K562 (cell line): Measurements from ENCODE around the gene SPINK2.

Experiments used
- CEBPB ChIP-seq: fragments of 450-650 bp; IDR thresholded peaks from 2 replicates; pipeline ENCODE4 v1.6.1; 2016; ENCODE audit warnings: missing genetic modification characterization, missing compliant biosample characterization
- EZH2 ChIP-seq: IDR thresholded peaks from 2 replicates; pipeline ENCODE4 v1.6.1; 2012; ENCODE audit warnings: low read depth, mild to moderate bottlenecking, inconsistent platforms, low read length, borderline replicate concordance
- FOXM1 ChIP-seq, 2 experiments: fragments of 450-650 bp in 1 of 2; sonication (generic) in 1 of 2; formaldehyde crosslinking in 1 of 2; IDR thresholded peaks; 2 replicates each; pipeline versions ENCODE4 v1.6.1 to v1.9.0; 2017 to 2022; ENCODE audit warnings: low read depth in 2 of 2, mild to moderate bottlenecking in 2 of 2, missing genetic modification reagents in 1 of 2, moderate library complexity in 1 of 2
- L3MBTL2 ChIP-seq: fragments of 450-650 bp; IDR thresholded peaks from 2 replicates; pipeline ENCODE4 v1.6.1; 2016; ENCODE audit warnings: mild to moderate bottlenecking, moderate library complexity
- POLR2AphosphoS5 ChIP-seq: IDR thresholded peaks from 2 replicates; pipeline ENCODE4 v1.6.1; 2011; ENCODE audit warnings: mild to moderate bottlenecking, low read depth, low read length, moderate library complexity; ENCODE audit not compliant: control insufficient read depth, insufficient read depth
- PYGO2 ChIP-seq: fragments of 450-650 bp; IDR thresholded peaks from 2 replicates; pipeline ENCODE4 v1.6.1; 2016; ENCODE audit warnings: mild to moderate bottlenecking, missing genetic modification characterization, moderate library complexity, missing compliant biosample characterization
- TEAD1 ChIP-seq, 2 experiments: fragments of 450-650 bp in 1 of 2; sonication (generic) in 1 of 2; formaldehyde crosslinking; IDR thresholded peaks; 2 replicates each; pipeline versions ENCODE4 v1.4.0 to v1.8.0; 2020 to 2022; ENCODE audit warnings: mild to moderate bottlenecking in 2 of 2, missing genetic modification reagents in 1 of 2
- ZFP1 ChIP-seq: fragments of 450-650 bp; formaldehyde crosslinking; IDR thresholded peaks from 2 replicates; pipeline ENCODE4 v1.4.0; 2020; ENCODE audit warnings: mild to moderate bottlenecking, mixed read lengths
- TF ChIP-seq, protein P1 (sequence below), 3 experiments: IDR thresholded peaks in 2 of 3; conservative IDR thresholded peaks in 1 of 3; 2 replicates each; pipeline ENCODE4 v1.5.1; 2011 to 2012; ENCODE audit warnings: low read length in 3 of 3, mild to moderate bottlenecking in 3 of 3, control low read depth in 2 of 3, improper control_type of control experiment in 1 of 3, inconsistent platforms in 1 of 3, low read depth in 1 of 3, mixed read lengths in 1 of 3, moderate library complexity in 1 of 3; ENCODE audit not compliant: insufficient read depth in 2 of 3

DNA sequence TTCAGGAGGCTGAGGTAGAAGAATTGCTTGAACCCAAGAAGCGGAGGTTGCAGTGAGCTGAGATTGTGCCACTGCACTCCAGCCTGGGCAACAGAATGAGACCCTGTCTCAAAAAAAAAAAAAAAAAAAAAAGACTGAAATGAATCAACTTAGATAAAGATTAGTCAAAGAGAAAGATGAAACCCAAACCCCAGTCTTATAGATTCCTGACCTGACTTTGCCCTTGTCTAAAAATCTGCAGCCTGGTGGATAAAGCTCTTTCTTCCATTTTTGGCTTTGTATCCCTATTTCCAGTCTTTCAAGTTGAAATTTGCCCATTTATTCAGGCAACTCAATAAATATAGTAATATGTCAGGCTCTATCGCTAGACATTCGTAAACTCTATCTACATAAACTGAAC, 39.3 kb upstream of the SPINK2 start:
- no peak for TF ChIP-seq EZH2
- no peak for TF ChIP-seq L3MBTL2
- TF ChIP-seq PYGO2, result no peak
- no peak for TF ChIP-seq CEBPB (tag)
- no peak for TF ChIP-seq FOXM1 (IDR thresholded peaks at IDR 0.05; ENCODE audit: low read depth)
- TF ChIP-seq FOXM1 (CRISPR knock-in tag; IDR thresholded peaks at IDR 0.05; ENCODE audit: low read depth), result no peak
- no peak for TF ChIP-seq ZFP1 (CRISPR knock-in tag)
- TF ChIP-seq TEAD1 (CRISPR knock-in tag; IDR thresholded peaks at IDR 0.05), result no peak
- TF ChIP-seq, protein P1, sequence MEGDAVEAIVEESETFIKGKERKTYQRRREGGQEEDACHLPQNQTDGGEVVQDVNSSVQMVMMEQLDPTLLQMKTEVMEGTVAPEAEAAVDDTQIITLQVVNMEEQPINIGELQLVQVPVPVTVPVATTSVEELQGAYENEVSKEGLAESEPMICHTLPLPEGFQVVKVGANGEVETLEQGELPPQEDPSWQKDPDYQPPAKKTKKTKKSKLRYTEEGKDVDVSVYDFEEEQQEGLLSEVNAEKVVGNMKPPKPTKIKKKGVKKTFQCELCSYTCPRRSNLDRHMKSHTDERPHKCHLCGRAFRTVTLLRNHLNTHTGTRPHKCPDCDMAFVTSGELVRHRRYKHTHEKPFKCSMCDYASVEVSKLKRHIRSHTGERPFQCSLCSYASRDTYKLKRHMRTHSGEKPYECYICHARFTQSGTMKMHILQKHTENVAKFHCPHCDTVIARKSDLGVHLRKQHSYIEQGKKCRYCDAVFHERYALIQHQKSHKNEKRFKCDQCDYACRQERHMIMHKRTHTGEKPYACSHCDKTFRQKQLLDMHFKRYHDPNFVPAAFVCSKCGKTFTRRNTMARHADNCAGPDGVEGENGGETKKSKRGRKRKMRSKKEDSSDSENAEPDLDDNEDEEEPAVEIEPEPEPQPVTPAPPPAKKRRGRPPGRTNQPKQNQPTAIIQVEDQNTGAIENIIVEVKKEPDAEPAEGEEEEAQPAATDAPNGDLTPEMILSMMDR (IDR thresholded peaks at IDR 0.05 in 2 of 3, conservative IDR thresholded peaks at IDR 0.05 in 1 of 3; ENCODE audit: insufficient read depth in 2 of 3, low read depth in 1 of 3, low read length in 3 of 3), result no peak
- TF ChIP-seq POLR2AphosphoS5, result no peak
